Activated CD4-positive, CD25-positive, alpha-beta regulatory T cell (primary cell): ENCODE results near the gene TPCN2.

Source experiments
- DNase-seq, 4 experiments: peaks; one replicate each; lab custom pipeline; 2025; lab: John Stamatoyannopoulos, UW

The TPCN2 gene

DNA sequence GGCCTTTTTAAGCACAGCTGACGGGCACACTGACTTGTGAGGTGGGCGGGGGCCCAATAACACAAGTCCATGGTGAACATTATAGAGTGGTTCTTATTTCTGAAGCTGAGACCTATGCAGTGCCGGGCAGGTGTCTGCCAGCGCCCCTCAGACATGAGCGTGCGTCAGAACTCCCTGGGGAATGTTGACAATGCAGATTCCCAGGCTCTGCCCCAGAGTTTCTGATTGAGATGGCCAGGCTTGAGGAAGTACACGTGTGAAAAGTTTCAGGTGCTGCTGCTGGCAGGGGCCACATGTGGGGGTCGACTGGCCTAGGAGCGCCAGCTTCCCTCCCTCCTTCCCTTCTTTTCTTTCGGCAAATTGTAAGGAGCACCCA is 46.2 kb downstream of the TPCN2 start:
- DNase-seq, result no peak

DNA sequence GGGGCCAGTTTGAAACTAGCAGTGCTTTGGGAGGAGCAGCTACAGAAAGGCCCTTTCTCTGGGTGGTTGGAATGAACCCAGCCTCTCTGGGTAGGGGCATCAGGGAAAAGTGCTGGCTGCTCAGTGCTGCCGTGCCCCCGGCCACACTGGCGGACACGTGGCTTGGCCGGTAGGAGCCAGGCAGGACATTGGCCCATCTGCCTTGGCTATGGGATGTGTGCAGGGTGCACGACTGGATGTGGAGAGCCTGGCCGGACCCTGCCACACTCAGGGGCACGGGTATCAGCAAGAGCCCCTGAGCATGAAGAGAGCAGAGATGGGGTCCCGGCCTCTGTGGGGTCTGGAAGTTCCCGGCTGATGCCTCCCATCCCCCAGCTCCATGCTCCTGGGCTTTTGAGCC is 46.6 kb downstream of the TPCN2 start:
- no peak for DNase-seq

DNA sequence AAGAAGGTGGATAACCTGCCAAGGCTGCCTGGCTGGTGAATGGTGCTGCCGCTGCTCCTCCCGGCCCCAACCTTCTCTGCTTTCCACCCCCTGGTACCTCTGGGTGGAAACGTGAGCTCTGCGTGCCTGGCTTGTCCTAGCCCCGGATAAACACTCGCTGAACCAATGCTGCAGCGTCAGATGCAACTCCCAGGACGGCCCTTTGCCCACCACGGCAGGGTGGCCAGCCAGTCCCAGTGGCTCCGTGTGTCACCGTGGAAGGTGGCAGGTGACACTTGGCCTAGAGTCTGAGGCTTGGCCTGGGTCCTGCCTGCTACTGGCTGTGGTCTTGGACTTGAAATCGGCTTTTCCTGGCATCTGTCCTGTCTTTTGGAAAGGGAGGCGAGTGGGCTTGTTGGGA is 47.7 kb downstream of the TPCN2 start:
- no peak for DNase-seq

GRCh38 chr11:69097263-69097662 is 48.5 kb downstream of the TPCN2 start:
- no peak for DNase-seq

DNA sequence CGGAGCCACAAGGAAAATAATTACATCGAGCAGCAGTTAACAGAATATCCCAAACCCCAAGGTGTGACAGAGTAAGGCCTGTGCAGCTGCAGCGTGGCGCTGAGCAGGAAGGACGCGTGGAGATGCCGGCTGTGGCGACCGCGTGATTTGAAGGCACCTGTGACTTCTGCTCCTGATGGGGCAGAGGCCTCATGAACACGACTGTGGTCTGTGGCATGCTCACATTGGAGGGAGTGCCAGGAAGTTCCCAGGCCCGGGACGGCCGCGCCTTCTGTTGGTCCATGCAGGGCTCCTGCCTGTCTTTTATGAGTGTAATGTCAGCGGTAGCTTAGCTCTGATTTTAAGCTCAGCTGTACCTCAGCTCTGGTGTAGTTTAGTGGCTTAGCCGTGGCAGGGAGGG is 50.4 kb downstream of the TPCN2 start:
- DNase-seq, result no peak

- no peak for DNase-seq
These were observed 51.9 kb downstream of the TPCN2 start for GRCh38 chr11:69100454-69101114.

- DNase-seq, result peak; percentile 35 to 74 (median 64)
These were observed 52.5 kb downstream of the TPCN2 start for GRCh38 chr11:69101115-69101791.

DNA sequence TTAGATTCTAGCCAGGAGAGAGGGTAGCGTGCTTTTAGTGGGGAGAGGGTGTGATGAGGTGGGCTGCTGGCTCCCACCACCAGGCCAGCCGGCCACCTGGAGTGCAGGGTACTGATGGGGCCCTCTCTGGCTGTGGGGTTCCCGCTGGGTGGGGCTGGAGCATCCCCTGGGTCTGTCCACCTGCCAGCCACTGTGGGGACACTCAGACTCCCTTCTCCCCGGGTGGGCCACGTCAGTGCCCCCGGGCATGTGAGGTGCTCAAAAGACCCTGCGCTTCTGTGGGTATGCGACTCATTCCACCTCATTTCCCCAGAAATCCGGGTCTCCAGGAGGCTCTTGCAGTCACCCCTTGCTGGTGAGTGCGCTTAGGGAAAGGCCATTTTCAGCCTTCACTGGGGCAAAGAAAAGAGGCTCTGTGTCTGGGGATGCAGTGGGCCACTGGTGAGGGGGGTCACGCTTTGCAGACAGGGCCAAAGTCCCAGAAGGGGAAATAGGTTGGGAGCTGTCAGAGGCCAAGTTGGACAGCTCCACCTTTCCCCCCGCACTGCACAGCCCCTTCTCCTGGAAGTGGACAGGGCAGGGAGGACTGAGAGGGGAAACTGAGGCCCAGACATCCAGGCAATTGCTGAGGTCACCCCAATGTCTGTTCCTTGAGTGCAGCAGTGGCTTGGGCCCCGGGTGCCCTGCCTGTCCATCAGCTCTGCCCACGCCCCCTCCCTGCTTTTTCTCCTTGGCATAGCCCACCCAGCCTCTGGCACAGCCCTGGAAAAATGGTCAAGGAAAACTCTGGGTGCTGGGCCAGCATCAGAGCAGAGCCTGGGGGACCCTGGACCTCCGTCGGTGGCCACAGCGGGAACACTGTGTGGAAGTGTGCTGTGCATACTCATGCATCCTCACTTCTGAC is 53.3 kb downstream of the TPCN2 start:
- DNase-seq, result no peak

- DNase-seq, result no peak
These were observed 54.2 kb downstream of the TPCN2 start for GRCh38 chr11:69102732-69103615.

DNA sequence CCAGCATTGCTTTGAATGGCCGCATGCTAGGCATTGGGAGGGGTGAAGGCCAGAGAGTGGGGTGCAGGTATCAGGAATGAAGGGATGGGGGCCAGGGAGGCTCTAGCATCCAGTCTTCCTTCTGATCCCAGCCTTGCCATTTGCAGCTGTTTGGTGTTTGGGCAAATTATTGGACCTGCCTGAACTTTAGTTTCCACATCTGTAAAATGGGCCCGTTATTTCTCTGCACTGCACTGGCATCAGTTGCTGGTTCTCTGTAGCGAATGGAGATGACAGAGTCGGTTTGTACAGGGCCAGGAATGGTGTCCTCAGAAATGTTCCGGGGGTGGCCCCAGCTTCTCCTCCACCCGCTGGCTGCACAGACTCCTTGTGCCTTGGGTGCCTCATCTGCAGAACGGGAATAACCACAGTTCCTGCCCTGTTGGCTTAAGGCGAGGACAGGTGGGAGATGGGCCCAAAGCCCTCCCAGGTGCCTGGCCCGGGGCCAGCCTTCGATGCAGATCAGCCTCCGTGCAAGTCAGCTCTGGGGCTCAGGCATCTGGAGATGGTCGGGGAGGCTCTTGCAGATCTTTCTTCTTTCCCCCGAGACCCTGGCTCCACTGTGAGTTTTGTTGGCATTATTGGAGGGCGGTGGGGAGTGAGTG is 55.6 kb downstream of the TPCN2 start:
- DNase-seq, result no peak

- no peak for DNase-seq
These were observed 56.2 kb downstream of the TPCN2 start for GRCh38 chr11:69104856-69105395.

- DNase-seq, result no peak
These were observed 56.8 kb downstream of the TPCN2 start for GRCh38 chr11:69105461-69106030.

DNA sequence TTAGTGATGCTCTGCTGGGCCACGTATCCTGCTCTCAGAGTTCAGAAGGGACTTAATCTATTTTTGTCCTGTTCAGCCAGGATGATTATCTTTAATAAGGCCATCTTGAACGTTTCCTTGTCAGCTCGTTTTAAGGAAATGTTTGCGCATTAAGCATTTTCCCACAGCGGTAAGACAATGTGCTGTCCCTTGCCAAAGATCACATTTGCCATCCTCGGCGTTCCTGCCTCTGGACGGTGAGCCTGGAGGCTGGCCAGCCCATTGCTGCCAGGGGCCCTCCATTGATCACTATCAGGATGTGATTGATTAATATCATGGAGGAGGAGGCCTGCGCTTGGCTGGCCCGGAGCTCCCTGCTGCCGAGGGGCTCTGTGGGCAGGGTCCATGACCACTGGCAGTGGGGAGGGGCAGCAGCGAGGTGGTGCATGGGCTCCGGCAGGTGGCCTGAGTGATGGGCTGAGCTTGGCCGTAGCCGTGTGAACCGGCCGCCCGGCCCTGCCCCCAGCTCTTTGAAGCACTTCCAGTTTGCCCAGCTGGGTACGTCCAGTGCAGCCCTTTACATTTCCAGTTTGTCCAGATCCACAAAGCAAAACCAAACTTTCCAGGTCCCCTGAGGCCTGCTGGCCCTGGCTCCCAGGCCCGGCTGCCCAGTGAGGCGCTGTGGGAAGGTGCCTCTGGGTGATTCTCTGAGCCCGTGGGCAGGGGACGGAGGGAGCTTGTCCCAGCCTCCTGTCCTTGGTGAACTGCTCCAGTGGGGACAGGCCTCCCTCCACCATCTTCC is 57.5 kb downstream of the TPCN2 start:
- DNase-seq, result no peak

DNA sequence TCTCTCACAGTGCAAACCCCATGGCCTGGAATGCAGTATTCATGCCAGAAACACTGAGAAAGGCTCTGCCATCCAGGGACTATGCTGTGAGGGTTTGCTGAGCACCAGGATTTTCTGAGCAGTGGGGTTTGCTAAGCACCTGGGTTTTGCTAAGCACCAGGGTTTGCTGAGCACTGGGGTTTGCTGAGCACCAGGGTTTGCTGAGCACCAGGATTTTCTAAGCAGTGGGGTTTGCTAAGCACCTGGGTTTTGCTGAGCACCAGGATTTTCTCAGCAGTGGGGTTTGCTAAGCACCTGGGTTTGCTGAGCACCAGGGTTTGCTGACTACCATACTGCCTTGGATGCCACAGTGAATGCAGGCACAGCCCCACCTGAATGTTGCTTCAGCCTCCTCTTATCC is 58.7 kb downstream of the TPCN2 start:
- no peak for DNase-seq

DNA sequence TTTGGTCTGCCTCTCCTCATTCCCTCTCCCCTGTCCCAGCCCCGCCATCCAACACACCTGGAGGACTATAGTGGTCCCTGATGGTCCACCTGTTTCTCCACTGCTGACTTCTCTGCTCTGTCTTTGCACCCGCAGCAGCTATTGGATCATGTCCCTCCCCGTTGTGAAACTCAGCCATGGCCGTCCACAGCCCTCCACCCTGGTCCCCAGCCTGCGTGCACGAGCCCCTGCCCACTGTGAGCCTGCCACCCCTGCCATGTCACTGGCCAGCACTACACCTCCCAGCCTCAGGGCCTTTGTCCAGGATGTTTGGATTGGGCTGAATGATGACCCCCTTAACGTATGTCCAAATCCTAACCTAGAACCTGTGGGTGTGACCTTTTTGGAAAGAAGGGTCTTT is 59.3 kb downstream of the TPCN2 start:
- no peak for DNase-seq

DNA sequence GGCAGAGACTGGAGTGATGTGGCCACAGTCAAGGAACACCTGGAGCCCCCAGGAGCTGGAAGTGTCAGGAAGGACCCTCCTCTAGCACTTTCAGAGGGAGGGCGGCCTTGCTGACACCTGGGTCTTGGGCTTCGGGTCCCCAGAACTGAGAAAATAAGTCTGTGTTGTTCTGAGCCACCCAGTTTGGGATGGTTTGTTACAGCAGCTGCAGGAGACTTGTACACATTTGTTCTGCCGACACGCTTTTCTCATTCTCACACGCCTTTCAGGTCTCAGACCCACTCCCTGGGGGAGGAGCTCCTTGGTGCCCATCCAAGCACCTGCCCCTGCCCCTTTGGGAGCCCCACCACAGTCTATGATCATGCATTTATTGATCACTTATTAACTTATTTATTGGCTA is 59.8 kb downstream of the TPCN2 start:
- no peak for DNase-seq

GRCh38 chr11:69109101-69109500 is 60.4 kb downstream of the TPCN2 start:
- DNase-seq, result no peak

DNA sequence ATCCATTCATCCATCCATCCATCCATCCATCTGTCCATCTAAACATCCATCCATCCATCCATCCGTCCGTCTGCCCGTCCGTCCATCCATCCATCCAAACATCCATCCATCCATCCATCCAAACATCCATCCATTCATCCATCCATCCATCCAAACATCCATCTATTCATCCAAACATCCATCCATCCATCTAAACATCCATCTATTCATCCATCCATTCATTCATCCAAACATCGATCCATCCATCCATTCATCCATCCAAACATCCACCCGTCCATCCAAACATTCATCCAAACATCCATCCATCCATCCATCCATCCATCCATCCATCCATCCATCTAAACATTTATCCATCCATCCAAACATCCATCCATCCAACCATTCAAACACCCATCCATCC is 61.7 kb downstream of the TPCN2 start:
- DNase-seq, result no peak

DNA sequence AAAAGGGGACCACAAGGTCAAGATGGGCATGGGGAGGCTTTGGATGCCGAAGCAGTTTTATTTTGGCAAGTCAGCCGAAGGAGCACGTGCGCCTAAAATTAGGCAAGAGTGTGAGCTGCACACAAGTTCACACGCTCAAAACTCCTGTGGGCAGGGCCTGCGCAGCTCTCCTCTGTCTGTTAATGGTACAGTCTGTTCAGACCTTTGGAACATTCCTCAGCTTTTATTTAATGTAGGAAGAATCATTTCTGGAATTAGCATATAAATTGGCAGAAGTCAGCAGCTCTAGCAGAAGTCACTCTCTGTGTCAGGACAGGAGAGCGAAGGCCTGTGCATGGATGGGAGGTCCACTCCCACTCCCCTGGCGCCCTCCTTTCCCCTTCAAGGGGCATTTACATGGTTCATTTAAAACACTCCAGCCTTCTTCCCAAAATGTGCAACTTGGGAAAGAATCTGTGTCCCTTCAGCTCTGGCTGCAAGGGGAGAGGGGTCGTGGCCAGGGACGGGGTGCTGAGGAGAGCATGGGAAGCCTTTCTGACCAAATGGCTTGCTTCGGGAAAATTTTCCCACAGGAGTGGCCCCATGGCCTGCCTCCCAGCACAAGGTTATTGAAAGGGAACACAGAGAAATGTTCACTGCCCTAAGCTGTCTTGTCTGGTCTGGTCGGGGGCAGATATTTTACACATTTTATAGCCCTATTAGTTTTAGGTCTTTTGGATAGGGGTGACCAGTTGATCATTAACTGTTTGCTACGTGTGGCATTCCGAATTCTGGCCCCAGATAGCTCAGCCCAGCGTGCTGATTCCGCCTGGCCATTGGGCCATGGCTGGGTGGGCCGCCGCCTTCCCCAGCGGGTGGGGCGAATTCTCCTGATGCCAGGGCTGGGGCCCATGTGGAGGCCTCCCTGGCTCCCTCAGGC is 63.2 kb downstream of the TPCN2 start:
- no peak for DNase-seq
